Measurements from ENCODE around the gene PPM1B.

The PPM1B gene

DNA sequence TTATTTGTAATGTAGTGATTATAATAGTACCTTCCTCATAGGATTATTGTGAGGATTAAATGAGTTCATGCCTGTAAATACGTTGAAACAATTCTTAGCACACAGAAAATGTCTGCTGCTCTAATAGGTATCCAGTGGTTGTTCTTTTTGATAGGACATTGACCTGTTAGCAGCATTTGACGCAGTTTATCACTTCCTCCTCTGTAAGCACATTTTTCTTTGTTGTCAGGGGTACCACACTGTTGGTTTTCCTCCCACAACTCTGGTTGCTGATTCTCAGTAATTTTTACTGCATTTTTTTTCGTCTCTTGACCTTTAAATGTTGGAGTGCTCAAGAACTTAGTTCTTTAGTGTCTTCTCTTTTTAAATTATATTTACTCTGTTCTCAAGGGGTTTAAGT lies 15.4 kb downstream of the PPM1B start:
- Histone ChIP-seq H3K9me3 (ENCODE audit: control insufficient read depth in 1 of 2, low read length in 2 of 2) (no peaks in the 10 kb centered on the region), H3K27me3 (ENCODE audit: low read depth, low read length) (no peaks in the 10 kb centered on the region), H3K4me3 (ENCODE audit: low read depth in 1 of 2, low read length in 2 of 2) (no peak overlapping the region), H3K27ac (ENCODE audit: low read length) (no peak overlapping the region), H3K36me3 (ENCODE audit: control insufficient read depth in 1 of 2, insufficient read depth in 2 of 2, low read length in 2 of 2) (no peaks in the 10 kb centered on the region), H3K4me1 (ENCODE audit: control insufficient read depth in 1 of 2, insufficient read depth in 2 of 2, low read length in 2 of 2) (peaks cover 0 to 23% of the 10 kb centered on the region in 2 donors)

DNA sequence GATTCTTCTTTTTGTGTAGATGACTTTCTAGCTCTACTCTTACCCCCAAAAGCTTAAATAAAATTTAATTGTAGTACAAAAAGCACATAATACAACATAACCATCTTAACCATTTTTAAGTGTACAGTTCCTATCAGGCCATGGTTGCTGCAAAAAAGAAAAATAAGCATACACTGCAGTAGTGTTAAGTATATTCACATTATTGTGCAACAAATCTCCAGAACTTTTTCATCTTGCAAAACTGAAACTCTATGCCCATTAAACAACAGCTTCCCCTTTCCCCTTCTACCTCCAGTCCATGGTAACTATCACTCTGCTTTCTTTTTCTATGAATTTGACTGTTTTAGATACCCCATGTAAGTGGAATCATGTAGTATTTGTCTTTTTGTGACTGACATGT lies 18.1 kb downstream of the PPM1B start:
- Histone ChIP-seq H3K4me1 (ENCODE audit: control insufficient read depth in 1 of 2, insufficient read depth in 2 of 2, low read length in 2 of 2) (peaks cover 0 to 19% of the 10 kb centered on the region in 2 donors), H3K27ac (ENCODE audit: low read length) (no peak overlapping the region), H3K27me3 (ENCODE audit: low read depth, low read length) (no peaks in the 10 kb centered on the region), H3K9me3 (ENCODE audit: control insufficient read depth in 1 of 2, low read length in 2 of 2) (no peaks in the 10 kb centered on the region), H3K36me3 (ENCODE audit: control insufficient read depth in 1 of 2, insufficient read depth in 2 of 2, low read length in 2 of 2) (no peaks in the 10 kb centered on the region), H3K4me3 (ENCODE audit: low read depth in 1 of 2, low read length in 2 of 2) (no peak overlapping the region)

DNA sequence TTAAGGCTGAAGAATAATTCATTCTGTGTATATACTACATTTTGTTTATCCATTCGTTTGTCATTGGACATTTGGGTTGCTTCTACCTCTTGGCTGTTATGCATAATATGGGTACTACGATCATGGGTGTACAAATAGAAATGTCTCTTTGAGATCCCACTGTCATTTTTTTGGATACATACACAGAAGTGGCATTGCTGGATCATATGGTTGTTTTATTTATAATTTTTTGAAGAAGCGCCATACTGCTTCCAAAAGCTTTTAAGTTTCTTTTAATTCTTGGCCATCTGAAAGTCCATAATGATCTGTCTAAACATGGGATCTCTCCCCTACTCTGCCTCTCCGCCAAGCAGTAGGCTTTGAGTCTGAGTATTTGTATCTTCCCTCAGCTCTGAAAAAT lies 18.6 kb downstream of the PPM1B start:
- Histone ChIP-seq H3K4me3 (ENCODE audit: low read depth in 1 of 2, low read length in 2 of 2) (no peak overlapping the region), H3K27ac (ENCODE audit: low read length) (no peak overlapping the region), H3K27me3 (ENCODE audit: low read depth, low read length) (no peaks in the 10 kb centered on the region), H3K4me1 (ENCODE audit: control insufficient read depth in 1 of 2, insufficient read depth in 2 of 2, low read length in 2 of 2) (peaks cover 0 to 19% of the 10 kb centered on the region in 2 donors), H3K36me3 (ENCODE audit: control insufficient read depth in 1 of 2, insufficient read depth in 2 of 2, low read length in 2 of 2) (no peaks in the 10 kb centered on the region), H3K9me3 (ENCODE audit: control insufficient read depth in 1 of 2, low read length in 2 of 2) (no peaks in the 10 kb centered on the region)

DNA sequence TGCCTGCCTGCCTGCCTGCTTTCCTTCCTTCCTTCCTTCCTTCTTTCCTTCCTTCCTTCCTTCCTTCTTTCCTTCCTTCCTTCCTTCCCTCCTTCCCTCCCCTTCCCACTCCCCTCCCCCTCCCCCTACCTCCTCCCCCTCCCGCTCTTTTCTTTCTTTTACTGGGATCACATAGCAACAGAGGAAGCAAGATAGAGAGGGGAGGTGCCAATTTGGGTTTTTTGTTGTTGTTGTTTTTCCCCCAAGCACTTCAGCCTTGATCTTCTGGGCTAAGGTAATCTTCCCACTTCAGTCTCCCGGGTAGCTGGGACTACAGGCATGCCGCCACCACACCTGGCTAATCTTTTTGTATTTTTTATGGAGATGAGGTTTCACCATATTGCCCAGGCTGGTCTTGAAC lies 20.0 kb downstream of the PPM1B start:
- no peak overlapping the region for H3K4me3 ChIP-seq (ENCODE audit: low read depth in 1 of 2, low read length in 2 of 2)
- no peaks in the 10 kb centered on the region for H3K36me3 ChIP-seq (ENCODE audit: control insufficient read depth in 1 of 2, insufficient read depth in 2 of 2, low read length in 2 of 2)

DNA sequence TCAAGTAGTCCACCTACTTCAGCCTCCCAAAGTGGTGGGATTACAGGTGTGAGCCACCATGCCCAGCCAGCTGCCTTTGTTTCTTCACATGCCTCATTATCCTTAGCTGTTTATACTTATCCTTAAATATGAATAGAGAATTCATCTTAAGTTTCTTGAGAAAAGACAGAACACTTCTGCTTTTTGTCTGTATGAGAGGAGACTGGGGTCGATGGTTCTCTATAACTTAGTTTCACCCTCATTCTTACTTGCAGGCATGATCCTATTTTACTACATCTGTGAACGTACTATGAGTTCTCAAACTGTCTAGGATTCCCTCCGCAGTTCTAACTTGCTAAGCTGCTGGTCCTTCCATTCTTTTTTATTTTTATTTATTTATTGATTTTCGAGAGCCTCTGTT lies 20.4 kb downstream of the PPM1B start:
- H3K27ac ChIP-seq (ENCODE audit: low read length), result no peak overlapping the region
- H3K36me3 ChIP-seq (ENCODE audit: control insufficient read depth in 1 of 2, insufficient read depth in 2 of 2, low read length in 2 of 2), result no peaks in the 10 kb centered on the region
- peaks cover 0 to 21% of the 10 kb centered on the region in 2 donors for H3K4me1 ChIP-seq (ENCODE audit: control insufficient read depth in 1 of 2, insufficient read depth in 2 of 2, low read length in 2 of 2)
- no peak overlapping the region for H3K4me3 ChIP-seq (ENCODE audit: low read depth in 1 of 2, low read length in 2 of 2)
- H3K27me3 ChIP-seq (ENCODE audit: low read depth, low read length), result no peaks in the 10 kb centered on the region
- H3K9me3 ChIP-seq (ENCODE audit: control insufficient read depth in 1 of 2, low read length in 2 of 2), result no peaks in the 10 kb centered on the region

More for the DNA sequence above, 20.0 kb downstream of the PPM1B start:
- Histone ChIP-seq H3K4me1 (ENCODE audit: control insufficient read depth in 1 of 2, insufficient read depth in 2 of 2, low read length in 2 of 2) (peaks cover 0 to 21% of the 10 kb centered on the region in 2 donors), H3K27ac (ENCODE audit: low read length) (no peak overlapping the region), H3K9me3 (ENCODE audit: control insufficient read depth in 1 of 2, low read length in 2 of 2) (no peaks in the 10 kb centered on the region), H3K27me3 (ENCODE audit: low read depth, low read length) (no peaks in the 10 kb centered on the region)

DNA sequence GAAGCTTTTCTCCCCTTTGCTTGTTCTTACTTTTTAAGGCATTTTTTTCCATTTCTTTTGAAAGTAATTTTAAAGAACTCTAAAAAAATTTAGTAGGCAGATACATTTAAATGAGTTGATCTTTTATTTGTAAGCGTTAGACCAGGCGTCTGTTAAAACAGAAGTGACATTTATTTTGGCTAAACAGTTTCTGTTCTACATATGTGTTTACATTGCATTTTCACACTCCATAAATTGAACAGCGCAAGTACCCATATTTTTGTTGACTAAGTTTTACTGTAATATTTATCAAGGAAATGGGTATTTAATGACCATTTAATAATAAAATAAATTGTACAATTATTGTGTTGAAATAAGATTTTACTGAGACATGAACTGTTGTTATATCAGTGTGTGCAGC lies 21.9 kb downstream of the PPM1B start:
- no peaks in the 10 kb centered on the region for H3K9me3 ChIP-seq (ENCODE audit: control insufficient read depth in 1 of 2, low read length in 2 of 2)
- no peaks in the 10 kb centered on the region for H3K36me3 ChIP-seq (ENCODE audit: control insufficient read depth in 1 of 2, insufficient read depth in 2 of 2, low read length in 2 of 2)
- H3K4me1 ChIP-seq (ENCODE audit: control insufficient read depth in 1 of 2, insufficient read depth in 2 of 2, low read length in 2 of 2), result peaks cover 0 to 21% of the 10 kb centered on the region in 2 donors
- H3K4me3 ChIP-seq (ENCODE audit: low read depth in 1 of 2, low read length in 2 of 2), result no peak overlapping the region
- H3K27me3 ChIP-seq (ENCODE audit: low read depth, low read length), result no peaks in the 10 kb centered on the region
- H3K27ac ChIP-seq (ENCODE audit: low read length), result no peak overlapping the region

DNA sequence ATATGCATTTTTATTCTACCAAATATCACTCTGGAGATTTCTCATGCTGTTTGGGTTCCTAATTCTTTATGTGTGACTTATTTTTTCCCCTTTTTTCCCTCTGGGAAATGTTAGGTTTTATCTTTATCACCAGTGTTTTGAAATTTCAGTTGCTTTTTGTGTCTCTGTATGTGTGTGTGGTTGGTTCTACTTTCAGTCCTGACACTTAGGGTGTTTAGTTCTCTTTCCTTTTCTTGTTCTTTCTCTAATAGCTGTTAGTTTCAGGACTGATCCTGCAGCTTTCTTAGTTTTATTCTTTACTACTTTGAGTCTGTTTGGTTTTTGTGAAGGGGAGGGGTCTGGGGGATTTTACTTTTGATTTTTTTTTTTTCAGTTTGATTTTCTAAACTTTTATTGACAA lies 23.1 kb downstream of the PPM1B start:
- Histone ChIP-seq H3K36me3 (ENCODE audit: control insufficient read depth in 1 of 2, insufficient read depth in 2 of 2, low read length in 2 of 2) (no peaks in the 10 kb centered on the region), H3K27ac (ENCODE audit: low read length) (no peak overlapping the region), H3K4me3 (ENCODE audit: low read depth in 1 of 2, low read length in 2 of 2) (no peak overlapping the region), H3K27me3 (ENCODE audit: low read depth, low read length) (no peaks in the 10 kb centered on the region), H3K4me1 (ENCODE audit: control insufficient read depth in 1 of 2, insufficient read depth in 2 of 2, low read length in 2 of 2) (peaks cover 0 to 18% of the 10 kb centered on the region in 2 donors), H3K9me3 (ENCODE audit: control insufficient read depth in 1 of 2, low read length in 2 of 2) (no peaks in the 10 kb centered on the region)

DNA sequence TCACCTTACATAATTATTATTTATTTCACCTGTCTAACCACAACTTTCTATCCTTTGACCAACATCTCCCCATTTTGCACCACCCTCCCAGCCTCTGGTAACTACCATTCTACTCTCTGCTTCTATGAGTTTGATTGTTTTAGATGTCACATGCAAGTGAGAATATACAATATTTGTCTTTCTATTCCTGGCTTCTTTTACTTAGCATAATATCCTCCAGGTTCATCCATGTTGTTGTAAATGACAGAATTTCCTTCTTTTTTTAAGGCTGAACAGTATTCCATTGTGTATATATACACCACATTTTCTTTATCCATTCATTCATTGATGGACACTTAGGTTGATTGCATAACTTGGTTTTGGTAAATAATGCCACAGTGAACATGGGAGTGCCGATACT lies 24.0 kb downstream of the PPM1B start:
- no peak overlapping the region for H3K27ac ChIP-seq (ENCODE audit: low read length)
- H3K27me3 ChIP-seq (ENCODE audit: low read depth, low read length), result no peaks in the 10 kb centered on the region
- H3K4me1 ChIP-seq (ENCODE audit: control insufficient read depth in 1 of 2, insufficient read depth in 2 of 2, low read length in 2 of 2), result peaks cover 0 to 18% of the 10 kb centered on the region in 2 donors
- H3K4me3 ChIP-seq (ENCODE audit: low read depth in 1 of 2, low read length in 2 of 2), result no peak overlapping the region
- H3K9me3 ChIP-seq (ENCODE audit: control insufficient read depth in 1 of 2, low read length in 2 of 2), result no peaks in the 10 kb centered on the region
- no peaks in the 10 kb centered on the region for H3K36me3 ChIP-seq (ENCODE audit: control insufficient read depth in 1 of 2, insufficient read depth in 2 of 2, low read length in 2 of 2)

DNA sequence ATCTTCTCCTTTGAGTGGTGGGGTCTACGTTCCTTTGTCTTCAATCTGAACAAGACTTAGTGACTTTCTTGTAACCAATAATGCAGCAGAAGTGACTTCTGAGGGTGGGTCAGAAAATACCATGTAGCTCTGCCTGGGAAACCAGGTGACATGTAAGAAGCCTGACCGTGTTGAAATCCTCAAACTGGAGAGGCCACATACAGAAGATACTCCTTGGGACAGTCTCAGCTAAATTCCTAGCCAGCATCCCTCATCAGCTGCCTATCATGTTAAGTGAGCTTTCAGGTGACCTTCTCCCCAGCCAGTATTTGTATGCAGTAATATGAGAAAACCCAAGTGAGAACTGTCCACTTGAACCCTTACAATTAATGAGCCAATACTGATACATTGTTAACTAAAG lies 27.0 kb downstream of the PPM1B start:
- Histone ChIP-seq H3K4me3 (ENCODE audit: low read depth in 1 of 2, low read length in 2 of 2) (no peak overlapping the region), H3K27ac (ENCODE audit: low read length) (no peak overlapping the region), H3K27me3 (ENCODE audit: low read depth, low read length) (no peaks in the 10 kb centered on the region), H3K36me3 (ENCODE audit: control insufficient read depth in 1 of 2, insufficient read depth in 2 of 2, low read length in 2 of 2) (no peaks in the 10 kb centered on the region), H3K4me1 (ENCODE audit: control insufficient read depth in 1 of 2, insufficient read depth in 2 of 2, low read length in 2 of 2) (peaks cover 0 to 7% of the 10 kb centered on the region in 2 donors), H3K9me3 (ENCODE audit: control insufficient read depth in 1 of 2, low read length in 2 of 2) (no peaks in the 10 kb centered on the region)

DNA sequence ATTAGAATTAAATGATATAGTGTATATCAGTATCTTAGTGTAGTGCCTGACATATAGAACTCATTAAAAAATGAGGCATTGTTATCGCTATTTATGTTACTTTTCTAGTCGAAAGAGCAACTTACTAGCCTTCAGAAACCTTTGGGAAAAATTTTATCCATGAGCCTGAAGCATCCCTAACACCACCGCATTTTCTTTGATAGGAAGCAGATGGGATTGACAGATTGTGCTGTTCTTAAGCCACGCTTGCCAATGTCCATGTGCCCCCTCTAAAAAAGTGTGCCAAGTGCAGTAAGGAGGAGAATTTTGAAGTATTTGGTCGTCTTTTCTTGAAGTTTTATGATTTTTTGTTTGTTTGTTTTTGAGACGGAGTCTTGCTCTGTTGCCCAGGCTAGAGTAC lies 29.1 kb downstream of the PPM1B start:
- H3K4me1 ChIP-seq (ENCODE audit: control insufficient read depth in 1 of 2, insufficient read depth in 2 of 2, low read length in 2 of 2), result peaks cover 0 to 8% of the 10 kb centered on the region in 2 donors
- H3K9me3 ChIP-seq (ENCODE audit: control insufficient read depth in 1 of 2, low read length in 2 of 2), result no peaks in the 10 kb centered on the region
- no peaks in the 10 kb centered on the region for H3K27me3 ChIP-seq (ENCODE audit: low read depth, low read length)
- no peak overlapping the region for H3K27ac ChIP-seq (ENCODE audit: low read length)
- H3K36me3 ChIP-seq (ENCODE audit: control insufficient read depth in 1 of 2, insufficient read depth in 2 of 2, low read length in 2 of 2), result peaks cover 5 to 6% of the 10 kb centered on the region in 2 donors
- no peak overlapping the region for H3K4me3 ChIP-seq (ENCODE audit: low read depth in 1 of 2, low read length in 2 of 2)

DNA sequence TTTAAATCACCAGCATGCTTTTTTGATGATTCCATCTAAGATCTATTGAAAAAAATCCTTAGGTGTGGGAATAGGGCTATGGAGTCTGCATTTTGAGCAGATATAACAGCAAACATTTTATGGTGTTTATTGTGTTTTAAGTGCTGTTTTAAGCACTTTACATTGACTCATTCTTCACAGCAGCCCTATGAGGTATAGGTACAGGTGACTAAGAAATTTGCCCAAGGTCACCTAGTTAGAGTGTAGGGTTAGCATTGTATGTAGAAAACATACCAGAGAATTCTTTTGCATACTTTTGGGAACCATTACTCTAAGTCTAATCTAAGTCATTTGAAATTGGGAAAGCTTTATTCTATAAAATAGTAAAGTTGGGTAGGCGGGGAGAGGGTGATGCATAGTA lies 31.3 kb downstream of the PPM1B start:
- peaks cover 5 to 6% of the 10 kb centered on the region in 2 donors for H3K36me3 ChIP-seq (ENCODE audit: control insufficient read depth in 1 of 2, insufficient read depth in 2 of 2, low read length in 2 of 2)

DNA sequence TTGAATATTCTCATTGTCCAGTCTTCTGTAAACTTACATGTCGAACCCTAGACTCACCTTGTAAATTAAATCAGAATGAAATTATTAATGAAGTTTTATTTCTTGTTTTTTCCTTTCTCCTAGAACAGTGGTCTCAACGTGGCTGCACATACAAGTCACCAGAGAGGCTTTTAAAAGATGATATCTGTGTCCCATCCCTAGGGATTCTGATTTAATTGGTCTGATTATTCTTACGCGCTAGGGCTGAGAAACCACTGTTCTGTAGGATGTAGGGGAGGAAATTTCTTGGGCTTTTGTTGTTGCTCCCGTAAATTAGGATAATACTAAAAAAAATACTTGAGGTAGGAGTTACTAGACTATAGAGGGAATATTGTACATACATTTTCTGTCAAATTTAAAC lies 32.1 kb downstream of the PPM1B start:
- Histone ChIP-seq H3K4me3 (ENCODE audit: low read depth in 1 of 2, low read length in 2 of 2) (no peak overlapping the region), H3K27ac (ENCODE audit: low read length) (no peak overlapping the region), H3K9me3 (ENCODE audit: control insufficient read depth in 1 of 2, low read length in 2 of 2) (no peaks in the 10 kb centered on the region), H3K36me3 (ENCODE audit: control insufficient read depth in 1 of 2, insufficient read depth in 2 of 2, low read length in 2 of 2) (peaks cover 5 to 6% of the 10 kb centered on the region in 2 donors), H3K4me1 (ENCODE audit: control insufficient read depth in 1 of 2, insufficient read depth in 2 of 2, low read length in 2 of 2) (peaks cover 0 to 4% of the 10 kb centered on the region in 2 donors), H3K27me3 (ENCODE audit: low read depth, low read length) (no peaks in the 10 kb centered on the region)

More for the DNA sequence above, 31.3 kb downstream of the PPM1B start:
- no peak overlapping the region for H3K4me3 ChIP-seq (ENCODE audit: low read depth in 1 of 2, low read length in 2 of 2)
- no peaks in the 10 kb centered on the region for H3K27me3 ChIP-seq (ENCODE audit: low read depth, low read length)
- no peak overlapping the region for H3K27ac ChIP-seq (ENCODE audit: low read length)
- H3K4me1 ChIP-seq (ENCODE audit: control insufficient read depth in 1 of 2, insufficient read depth in 2 of 2, low read length in 2 of 2), result peaks cover 0 to 4% of the 10 kb centered on the region in 2 donors
- H3K9me3 ChIP-seq (ENCODE audit: control insufficient read depth in 1 of 2, low read length in 2 of 2), result no peaks in the 10 kb centered on the region
